ENCODE results near the gene ERG.

- no peak for TF ChIP-seq POLR2A (IDR thresholded peaks at IDR 0.05; ENCODE audit: low read length)
- TF ChIP-seq GATA1 (IDR thresholded peaks at IDR 0.05; ENCODE audit: low read depth, low read length): no peak
Observed at GRCh38 chr21:38468989-38469388, 29.3 kb downstream of the ERG start.
